PC-9 (cell line): ENCODE results near the gene VWA2.

Experiments used
- CTCF ChIP-seq: fragments of 200-600 bp; sonication (generic); conservative IDR thresholded peaks from 2 replicates; pipeline ENCODE4 v1.6.1; 2017; ENCODE audit warnings: mixed run types, antibody characterized with exemption, mild to moderate bottlenecking, moderate library complexity
- EZH2 ChIP-seq: fragments of 200-600 bp; sonication (generic); IDR thresholded peaks from 2 replicates; pipeline ENCODE4 v1.8.0; 2017; ENCODE audit warnings: antibody characterized with exemption, low read depth

DNA sequence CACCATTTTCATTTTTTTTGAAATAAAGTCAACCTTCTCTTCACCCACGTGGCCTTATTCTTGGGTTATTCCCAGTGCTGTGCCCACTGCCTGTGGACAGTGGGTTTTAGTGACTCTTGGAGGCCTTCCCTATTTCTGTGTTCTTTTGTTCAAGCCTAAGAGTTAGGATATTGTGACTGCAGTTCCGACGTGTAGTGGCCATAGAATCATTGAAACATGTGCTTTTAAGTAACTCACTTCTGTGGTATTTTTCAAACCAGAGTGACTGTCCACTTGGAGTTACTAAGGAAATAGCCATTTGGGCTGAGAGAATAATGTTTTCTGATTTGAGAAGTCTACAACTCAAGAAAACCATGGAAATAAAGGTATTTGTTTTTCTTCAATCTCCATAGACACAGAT, 36.2 kb upstream of the VWA2 start:
- TF ChIP-seq CTCF (no peak), EZH2 (no peak)
